GM12801 (cell line): ENCODE data around the gene TTC12.

Experiments
- CTCF ChIP-seq: IDR thresholded peaks from one replicate; pipeline ENCODE4 v1.5.1; 2011; ENCODE audit warnings: control low read depth; ENCODE audit not compliant: insufficient read length; ENCODE audit errors: extremely low read depth

Gene TTC12

GRCh38 chr11:113277907-113278306 lies 36.5 kb upstream of the TTC12 start:
- no peak for TF ChIP-seq CTCF

- no peak for TF ChIP-seq CTCF
Observed at GRCh38 chr11:113278481-113278880, 35.9 kb upstream of the TTC12 start.

- TF ChIP-seq CTCF = no peak
Observed at GRCh38 chr11:113278925-113279324, 35.5 kb upstream of the TTC12 start.

- TF ChIP-seq CTCF = no peak
Observed at GRCh38 chr11:113279591-113279990, 34.8 kb upstream of the TTC12 start.

GRCh38 chr11:113281052-113281725 lies 33.2 kb upstream of the TTC12 start:
- TF ChIP-seq CTCF = no peak

- TF ChIP-seq CTCF = no peak
Observed at GRCh38 chr11:113282898-113283437, 31.4 kb upstream of the TTC12 start.

- no peak for TF ChIP-seq CTCF
Observed at GRCh38 chr11:113283881-113284280, 30.5 kb upstream of the TTC12 start.
